K562 (cell line): Measurements from ENCODE around the gene SLC35A4. TPM values are rescaled to one million over a fixed set of nuclear protein-coding genes. Genes with fewer than 3 reads are reported as not detected.

ENCODE experiments used
- ARHGAP35 ChIP-seq: fragments of 450-650 bp; IDR thresholded peaks from 2 replicates; pipeline ENCODE4 v1.6.1; 2018; ENCODE audit not compliant: partially characterized antibody
- BHLHE40 ChIP-seq: IDR thresholded peaks from 2 replicates; pipeline ENCODE4 v1.6.1; 2011; ENCODE audit warnings: low read length, improper control_type of control experiment
- CREB3 ChIP-seq: fragments of 450-650 bp; conservative IDR thresholded peaks from 2 replicates; pipeline ENCODE4 v1.6.1; 2016; ENCODE audit warnings: missing genetic modification characterization, low read depth, mild to moderate bottlenecking, missing compliant biosample characterization, moderate library complexity
- EHMT2 ChIP-seq: fragments of 450-650 bp; IDR thresholded peaks from 2 replicates; pipeline ENCODE4 v1.6.1; 2018; ENCODE audit warnings: antibody characterized with exemption
- GMEB1 ChIP-seq: fragments of 250-450 bp; sonication (Bioruptor Pico); IDR thresholded peaks from 2 replicates; pipeline ENCODE4 v1.4.0; 2020; ENCODE audit warnings: mild to moderate bottlenecking
- HDAC8 ChIP-seq: fragments of 450-650 bp; IDR thresholded peaks from 2 replicates; pipeline ENCODE4 v1.6.1; 2016; ENCODE audit warnings: mild to moderate bottlenecking, missing genetic modification characterization, moderate library complexity, missing compliant biosample characterization
- NR4A1 ChIP-seq, 2 experiments: fragments of 250-450 bp in 1 of 2; fragments of 450-650 bp in 1 of 2; sonication (Bioruptor Pico) in 1 of 2; IDR thresholded peaks; 2 replicates each; pipeline versions ENCODE4 v1.4.0 to v1.6.1; 2016 to 2020; ENCODE audit warnings: mild to moderate bottlenecking in 2 of 2, missing compliant biosample characterization in 1 of 2, missing genetic modification characterization in 1 of 2, moderate library complexity in 1 of 2
- RB1 ChIP-seq: fragments of 450-650 bp; IDR thresholded peaks from 2 replicates; pipeline ENCODE4 v1.6.1; 2017; ENCODE audit warnings: low read depth, mild to moderate bottlenecking
- SMAD3 ChIP-seq: fragments of 450-650 bp; formaldehyde crosslinking; conservative IDR thresholded peaks from 2 replicates; pipeline ENCODE4 v1.4.0; 2020; ENCODE audit warnings: mild to moderate bottlenecking
- ZBTB43 ChIP-seq: sonication (generic); formaldehyde crosslinking; IDR thresholded peaks from 2 replicates; pipeline ENCODE4 v1.8.0; 2023; ENCODE audit warnings: mild to moderate bottlenecking, missing genetic modification reagents
- ZNF445 ChIP-seq: fragments of 250-450 bp; sonication (Bioruptor Pico); IDR thresholded peaks from 2 replicates; pipeline ENCODE4 v1.4.0; 2020; ENCODE audit warnings: low read depth, mild to moderate bottlenecking, moderate library complexity
- ZNF644 ChIP-seq: fragments of 200-800 bp; sonication (Bioruptor generic); IDR thresholded peaks from 2 replicates; pipeline ENCODE4 v1.6.1; 2016; ENCODE audit warnings: low read depth, missing genetic modification characterization, missing compliant biosample characterization
- ZNF696 ChIP-seq: fragments of 250-450 bp; sonication (Bioruptor Pico); conservative IDR thresholded peaks from 2 replicates; pipeline ENCODE4 v1.4.0; 2020; ENCODE audit warnings: mild to moderate bottlenecking, moderate library complexity
- polyA plus RNA-seq, 8 experiments: library from polyadenylated mRNA; depleted of rRNA in 4 of 8; stranded (reverse) in 5 of 8; unstranded in 3 of 8; fragments of >200 nt; fragmentation: Nextera tagmentation in 2 of 8; fragmentation: Illumina TruSeq in 1 of 8; extraction: Ambion mirVana in 2 of 8; extraction: Trizol in 1 of 8; gene quantifications; 2 replicates each; pipeline versions ENCODE4 v1.2.1 to v1.2.3, GENCODE V29; 2011 to 2014; ENCODE audit warnings: inconsistent platforms in 1 of 8, missing spikeins in 1 of 8
- total RNA-seq, 7 experiments: library from RNA; depleted of rRNA in 6 of 7; stranded (reverse); fragments of >200 nt in 6 of 7; fragmentation: Illumina TruSeq in 2 of 7; extraction: Trizol in 2 of 7; gene quantifications; 2 replicates each; pipeline versions ENCODE4 v1.2.1 to v1.2.3, GENCODE V29; 2011 to 2021; ENCODE audit warnings: low replicate concordance in 1 of 7
- TF ChIP-seq, protein P1 (sequence below): fragments of 250-450 bp; sonication (Bioruptor Pico); IDR thresholded peaks from 2 replicates; pipeline ENCODE4 v1.8.0; 2021; ENCODE audit warnings: moderate library complexity, mild to moderate bottlenecking, inconsistent platforms
- TF ChIP-seq, protein P2 (sequence below): fragments of 250-450 bp; sonication (Bioruptor Pico); IDR thresholded peaks from 2 replicates; pipeline ENCODE4 v1.5.0; 2022; ENCODE audit warnings: mild to moderate bottlenecking
- TF ChIP-seq, protein P3 (sequence below): sonication (generic); formaldehyde crosslinking; IDR thresholded peaks from 2 replicates; pipeline ENCODE4 v1.8.1; 2023; ENCODE audit warnings: mild to moderate bottlenecking, missing genetic modification reagents

Gene SLC35A4
- total and polyA plus RNA-seq, 9 of the 15 experiments (the other 6 are each of a cell fraction or from before 2014, with no cell fraction given) = 21.8 to 171 (median 42.5) TPM

DNA sequence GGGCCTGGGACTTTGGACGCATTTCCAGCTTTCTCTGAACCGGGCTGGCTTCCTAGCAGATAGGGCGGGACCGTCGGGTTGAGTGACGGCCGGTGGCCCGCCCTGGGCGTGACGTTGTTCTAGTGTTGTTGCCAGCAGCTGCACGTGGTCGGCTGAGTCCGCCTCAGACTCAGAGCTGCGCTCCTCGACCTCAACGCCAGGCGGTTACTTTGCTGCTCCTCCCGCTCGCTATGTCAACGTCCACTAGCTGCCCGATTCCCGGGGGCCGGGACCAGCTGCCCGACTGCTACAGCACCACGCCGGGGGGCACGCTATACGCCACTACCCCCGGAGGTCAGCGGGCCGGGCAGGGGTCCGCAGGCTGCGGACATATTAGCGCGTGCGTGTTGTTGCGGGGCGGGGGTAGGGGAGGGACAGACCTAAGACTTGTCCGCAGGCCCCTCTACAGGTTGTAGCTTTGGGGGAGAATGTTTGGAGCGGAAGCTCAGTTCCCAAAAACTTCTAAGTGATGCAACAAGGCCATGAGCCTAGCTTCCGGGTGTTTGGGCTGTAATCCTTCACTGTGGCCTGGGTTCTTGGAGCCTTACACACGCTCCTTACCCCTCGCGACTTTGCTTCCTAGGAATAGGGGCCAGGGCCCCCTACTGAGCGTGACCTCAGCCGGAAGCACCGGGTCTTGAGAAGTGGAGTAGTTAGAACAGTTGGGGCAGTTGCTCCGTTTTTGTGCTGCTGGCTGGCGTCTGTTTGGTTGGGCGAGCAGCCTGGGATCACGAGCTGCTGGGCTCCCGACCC is 16.9 kb upstream of the SLC35A4 start, which contains the start of gene EIF4EBP3 (continued):
- TF ChIP-seq ZNF445 (CRISPR knock-in tag) (no peak), BHLHE40 (peak; percentile 85), ZNF696 (CRISPR knock-in tag) (no peak), EHMT2 (no peak), ZNF644 (tag) (no peak), NR4A1 (CRISPR knock-in tag; IDR thresholded peaks at IDR 0.05) (no peak), NR4A1 (tag; IDR thresholded peaks at IDR 0.05) (0 out of 2 replicates have a peak, but pooled peaks have one; percentile 30), SMAD3 (CRISPR knock-in tag) (0 out of 2 replicates have a peak, but pooled peaks have one; percentile 64), GMEB1 (CRISPR knock-in tag) (no peak), HDAC8 (tag) (no peak), ARHGAP35 (no peak), ZBTB43 (CRISPR knock-in tag) (peak; percentile 45; the same call in 1 of the 2 replicates), CREB3 (tag) (0 out of 2 replicates have a peak, but pooled peaks have one; percentile 30), RB1 (peak; percentile 67)
- TF ChIP-seq, protein P1, sequence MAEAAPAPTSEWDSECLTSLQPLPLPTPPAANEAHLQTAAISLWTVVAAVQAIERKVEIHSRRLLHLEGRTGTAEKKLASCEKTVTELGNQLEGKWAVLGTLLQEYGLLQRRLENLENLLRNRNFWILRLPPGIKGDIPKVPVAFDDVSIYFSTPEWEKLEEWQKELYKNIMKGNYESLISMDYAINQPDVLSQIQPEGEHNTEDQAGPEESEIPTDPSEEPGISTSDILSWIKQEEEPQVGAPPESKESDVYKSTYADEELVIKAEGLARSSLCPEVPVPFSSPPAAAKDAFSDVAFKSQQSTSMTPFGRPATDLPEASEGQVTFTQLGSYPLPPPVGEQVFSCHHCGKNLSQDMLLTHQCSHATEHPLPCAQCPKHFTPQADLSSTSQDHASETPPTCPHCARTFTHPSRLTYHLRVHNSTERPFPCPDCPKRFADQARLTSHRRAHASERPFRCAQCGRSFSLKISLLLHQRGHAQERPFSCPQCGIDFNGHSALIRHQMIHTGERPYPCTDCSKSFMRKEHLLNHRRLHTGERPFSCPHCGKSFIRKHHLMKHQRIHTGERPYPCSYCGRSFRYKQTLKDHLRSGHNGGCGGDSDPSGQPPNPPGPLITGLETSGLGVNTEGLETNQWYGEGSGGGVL (CRISPR knock-in tag) = no peak
- TF ChIP-seq, protein P2, sequence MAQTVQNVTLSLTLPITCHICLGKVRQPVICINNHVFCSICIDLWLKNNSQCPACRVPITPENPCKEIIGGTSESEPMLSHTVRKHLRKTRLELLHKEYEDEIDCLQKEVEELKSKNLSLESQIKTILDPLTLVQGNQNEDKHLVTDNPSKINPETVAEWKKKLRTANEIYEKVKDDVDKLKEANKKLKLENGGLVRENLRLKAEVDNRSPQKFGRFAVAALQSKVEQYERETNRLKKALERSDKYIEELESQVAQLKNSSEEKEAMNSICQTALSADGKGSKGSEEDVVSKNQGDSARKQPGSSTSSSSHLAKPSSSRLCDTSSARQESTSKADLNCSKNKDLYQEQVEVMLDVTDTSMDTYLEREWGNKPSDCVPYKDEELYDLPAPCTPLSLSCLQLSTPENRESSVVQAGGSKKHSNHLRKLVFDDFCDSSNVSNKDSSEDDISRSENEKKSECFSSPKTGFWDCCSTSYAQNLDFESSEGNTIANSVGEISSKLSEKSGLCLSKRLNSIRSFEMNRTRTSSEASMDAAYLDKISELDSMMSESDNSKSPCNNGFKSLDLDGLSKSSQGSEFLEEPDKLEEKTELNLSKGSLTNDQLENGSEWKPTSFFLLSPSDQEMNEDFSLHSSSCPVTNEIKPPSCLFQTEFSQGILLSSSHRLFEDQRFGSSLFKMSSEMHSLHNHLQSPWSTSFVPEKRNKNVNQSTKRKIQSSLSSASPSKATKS (CRISPR knock-in tag) = no peak
- TF ChIP-seq, protein P3, sequence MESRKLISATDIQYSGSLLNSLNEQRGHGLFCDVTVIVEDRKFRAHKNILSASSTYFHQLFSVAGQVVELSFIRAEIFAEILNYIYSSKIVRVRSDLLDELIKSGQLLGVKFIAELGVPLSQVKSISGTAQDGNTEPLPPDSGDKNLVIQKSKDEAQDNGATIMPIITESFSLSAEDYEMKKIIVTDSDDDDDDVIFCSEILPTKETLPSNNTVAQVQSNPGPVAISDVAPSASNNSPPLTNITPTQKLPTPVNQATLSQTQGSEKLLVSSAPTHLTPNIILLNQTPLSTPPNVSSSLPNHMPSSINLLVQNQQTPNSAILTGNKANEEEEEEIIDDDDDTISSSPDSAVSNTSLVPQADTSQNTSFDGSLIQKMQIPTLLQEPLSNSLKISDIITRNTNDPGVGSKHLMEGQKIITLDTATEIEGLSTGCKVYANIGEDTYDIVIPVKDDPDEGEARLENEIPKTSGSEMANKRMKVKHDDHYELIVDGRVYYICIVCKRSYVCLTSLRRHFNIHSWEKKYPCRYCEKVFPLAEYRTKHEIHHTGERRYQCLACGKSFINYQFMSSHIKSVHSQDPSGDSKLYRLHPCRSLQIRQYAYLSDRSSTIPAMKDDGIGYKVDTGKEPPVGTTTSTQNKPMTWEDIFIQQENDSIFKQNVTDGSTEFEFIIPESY (CRISPR knock-in tag) = peak; percentile 54
